K562 (cell line): ENCODE data around the gene GCH1. TPM values are rescaled to one million over a fixed set of nuclear protein-coding genes. Genes with fewer than 3 reads are reported as not detected.
"Not testable (repeated sequence)": the region's sequence is repeated elsewhere in the genome, so short reads cannot be mapped to it uniquely, and the experiment has no call there.

ENCODE experiments used
- ATAC-seq: fragments of 200-7000 bp; cut with Tn5 transposase; 3 replicates; pipeline ENCODE4 v1.9.1; 2020; ENCODE audit warnings: moderate library complexity
- BruUV-seq: library from RNA; stranded (reverse); fragments of 400-500 nt; replicated peaks from 2 replicates; lab custom pipeline; 2021; lab: Mats Ljungman, UMichigan
- CTCF ChIA-PET: fragments of 300-600 bp; formaldehyde crosslinking; extraction: SDS; loops from one replicate; lab custom pipeline; 2021; ENCODE audit warnings: low intra/inter-chr PET ratio; lab: Yijun Ruan, JAX
- POLR2A ChIA-PET: fragments of 300-600, 350-650 bp; sonication (Branson Sonifier 250); formaldehyde crosslinking; extraction: SDS; loops from one replicate; lab custom pipeline; 2021; ENCODE audit warnings: antibody characterized with exemption, inconsistent platforms; lab: Yijun Ruan, JAX
- DNase-seq, 4 experiments: peaks; one replicate each; pipeline versions ENCODE4 v3.0.0 to v3.0.0-alpha.2; 2011 to 2018; ENCODE audit warnings: low spot score in 3 of 4, mixed read lengths in 3 of 4; ENCODE audit errors: extremely low read depth in 1 of 4
- FAIRE-seq: peaks from 2 replicates; lab custom pipeline; 2011; peaks lifted over from hg19 to GRCh38; lab: Jason Lieb, UNC
- H2AFZ ChIP-seq: 2 replicates; pipeline ENCODE4 v1.6.0; 2011; ENCODE audit warnings: low read depth, low read length, control low read depth, inconsistent platforms
- H3K27ac ChIP-seq: fragments of 200-600 bp; 3 replicates; pipeline ENCODE4 v1.8.0; 2011; ENCODE audit warnings: low read depth, mild to moderate bottlenecking, control low read depth, inconsistent platforms, low read length, moderate library complexity, mixed read lengths; ENCODE audit errors: extremely low read depth
- H3K27me3 ChIP-seq, 2 experiments: fragments of 300-600 bp in 1 of 2; 2 replicates in 1 of 2; 3 replicates in 1 of 2; pipeline versions ENCODE4 v1.6.0 to v1.8.0; 2011; ENCODE audit warnings: inconsistent platforms in 2 of 2, low read length in 2 of 2, mild to moderate bottlenecking in 1 of 2, mixed read lengths in 1 of 2, moderate library complexity in 1 of 2; ENCODE audit not compliant: control insufficient read depth in 2 of 2, insufficient read depth in 2 of 2
- H3K36me3 ChIP-seq: fragments of 300-600 bp; 3 replicates; pipeline ENCODE4 v1.8.0; 2011; ENCODE audit warnings: mild to moderate bottlenecking, low read length, inconsistent platforms; ENCODE audit not compliant: control insufficient read depth, insufficient read depth
- H3K4me1 ChIP-seq, 2 experiments: fragments of 200-600 bp in 1 of 2; replicated peaks in 1 of 2; 2 replicates in 1 of 2; 3 replicates in 1 of 2; pipeline versions ENCODE4 v1.5.1 to v1.8.0; 2011; ENCODE audit warnings: inconsistent platforms in 2 of 2, low read length in 2 of 2, mild to moderate bottlenecking in 1 of 2, mixed read lengths in 1 of 2, moderate library complexity in 1 of 2; ENCODE audit not compliant: control insufficient read depth in 2 of 2, insufficient read depth in 2 of 2
- H3K4me2 ChIP-seq: 2 replicates; pipeline ENCODE4 v1.6.1; 2011; ENCODE audit warnings: low read length, control low read depth, inconsistent platforms, mixed read lengths; ENCODE audit not compliant: insufficient read depth
- H3K4me3 ChIP-seq: fragments of 200-600 bp; sonication (generic), shearing (Covaris generic); 2 replicates; pipeline ENCODE4 v1.5.1; 2016; ENCODE audit warnings: control low read depth, inconsistent platforms
- H3K79me2 ChIP-seq: fragments of 200-600 bp; 3 replicates; pipeline ENCODE4 v1.8.0; 2011; ENCODE audit warnings: low read length, inconsistent platforms; ENCODE audit not compliant: control insufficient read depth, insufficient read depth
- H3K9ac ChIP-seq, 2 experiments: 2 replicates each; pipeline versions ENCODE4 v1.6.0 to v1.6.1; 2011; ENCODE audit warnings: low read depth in 2 of 2, low read length in 2 of 2, control low read depth in 1 of 2, inconsistent platforms in 1 of 2, mild to moderate bottlenecking in 1 of 2, mixed read lengths in 1 of 2; ENCODE audit not compliant: insufficient read depth in 1 of 2
- H3K9me1 ChIP-seq: one replicate; pipeline ENCODE4 v1.6.0; 2011; ENCODE audit warnings: inconsistent platforms, mild to moderate bottlenecking, low read length, moderate library complexity; ENCODE audit not compliant: control insufficient read depth, insufficient read depth
- H3K9me3 ChIP-seq: replicated peaks from 2 replicates; pipeline ENCODE4 v1.5.1; 2011; ENCODE audit warnings: low read depth, low read length, inconsistent platforms; ENCODE audit not compliant: control insufficient read depth, insufficient read depth
- H4K20me1 ChIP-seq: replicated peaks from 2 replicates; pipeline ENCODE4 v1.6.1; 2011; ENCODE audit warnings: low read length, inconsistent platforms, mixed read lengths; ENCODE audit not compliant: control insufficient read depth, insufficient read depth
- CEBPB ChIP-seq: fragments of 450-650 bp; IDR thresholded peaks from 2 replicates; pipeline ENCODE4 v1.6.1; 2016; ENCODE audit warnings: missing genetic modification characterization, missing compliant biosample characterization
- CEBPG ChIP-seq, 3 experiments: fragments of 200-800 bp in 1 of 3; sonication (Bioruptor generic) in 1 of 3; sonication (generic) in 1 of 3; formaldehyde crosslinking in 1 of 3; IDR thresholded peaks in 2 of 3; conservative IDR thresholded peaks in 1 of 3; 2 replicates each; pipeline versions ENCODE4 v1.6.1 to v1.8.0; 2016 to 2022; ENCODE audit warnings: missing compliant biosample characterization in 2 of 3, missing genetic modification characterization in 2 of 3, mild to moderate bottlenecking in 1 of 3, missing genetic modification reagents in 1 of 3
- KLF16 ChIP-seq: IDR thresholded peaks from 2 replicates; pipeline ENCODE4 v1.6.1; 2016; ENCODE audit warnings: antibody characterized with exemption
- TFAM ChIP-seq: fragments of 250-450 bp; sonication (Bioruptor Pico); conservative IDR thresholded peaks from 2 replicates; pipeline ENCODE4 v1.5.0; 2021; ENCODE audit warnings: mild to moderate bottlenecking, moderate library complexity
- THRAP3 ChIP-seq: fragments of 450-650 bp; IDR thresholded peaks from 2 replicates; pipeline ENCODE4 v1.6.1; 2016; ENCODE audit warnings: mild to moderate bottlenecking, inconsistent platforms, borderline replicate concordance
- YY1 ChIP-seq, 3 experiments: IDR thresholded peaks; 2 replicates each; pipeline ENCODE4 v1.6.1; 2011; ENCODE audit warnings: low read length in 2 of 3, mild to moderate bottlenecking in 2 of 3, moderate library complexity in 2 of 3, borderline replicate concordance in 1 of 3, control low read depth in 1 of 3, low read depth in 1 of 3; ENCODE audit not compliant: insufficient read depth in 3 of 3, insufficient replicate concordance in 2 of 3, control insufficient read depth in 1 of 3, insufficient read length in 1 of 3; ENCODE audit errors: extremely low read depth in 1 of 3
- ZBTB8A ChIP-seq: fragments of 450-650 bp; IDR thresholded peaks from 2 replicates; pipeline ENCODE4 v1.6.1; 2018; ENCODE audit warnings: mild to moderate bottlenecking, moderate library complexity; ENCODE audit not compliant: partially characterized antibody
- ZNF384 ChIP-seq: IDR thresholded peaks from 2 replicates; pipeline ENCODE4 v1.6.1; 2012; ENCODE audit warnings: low read depth, low read length, improper control_type of control experiment
- WGBS: fragments of 100-300 bp; shearing (Covaris generic); methylation state at CpG from one replicate; pipeline ENCODE4 v1.1.6; 2016; ENCODE audit warnings: low coverage, mixed read lengths; ENCODE audit not compliant: insufficient coverage; ENCODE audit errors: missing lambda C conversion rate; 5-methylcytosine and 5-hydroxymethylcytosine counted together
- in situ Hi-C: fragments of 300-500 bp; cut with MboI; formaldehyde crosslinking; loops from 4 replicates; pipeline ENCODE4 v1.15.0; 2018; ENCODE audit warnings: inconsistent platforms, mixed read lengths
- intact Hi-C: fragments of 100-400 bp; cut with micrococcal nuclease; formaldehyde crosslinking; loops from 2 replicates; pipeline ENCODE4 v1.14.2; 2022
- polyA plus RNA-seq, 8 experiments: library from polyadenylated mRNA; depleted of rRNA in 4 of 8; stranded (reverse) in 5 of 8; unstranded in 3 of 8; fragments of >200 nt; fragmentation: Nextera tagmentation in 2 of 8; fragmentation: Illumina TruSeq in 1 of 8; extraction: Ambion mirVana in 2 of 8; extraction: Trizol in 1 of 8; gene quantifications; 2 replicates each; pipeline versions ENCODE4 v1.2.1 to v1.2.3, GENCODE V29; 2011 to 2014; ENCODE audit warnings: inconsistent platforms in 1 of 8, missing spikeins in 1 of 8
- total RNA-seq, 7 experiments: library from RNA; depleted of rRNA in 6 of 7; stranded (reverse); fragments of >200 nt in 6 of 7; fragmentation: Illumina TruSeq in 2 of 7; extraction: Trizol in 2 of 7; gene quantifications; 2 replicates each; pipeline versions ENCODE4 v1.2.1 to v1.2.3, GENCODE V29; 2011 to 2021; ENCODE audit warnings: low replicate concordance in 1 of 7
- TF ChIP-seq, protein P1 (sequence below): sonication (generic); formaldehyde crosslinking; IDR thresholded peaks from 2 replicates; pipeline ENCODE4 v1.8.0; 2022; ENCODE audit warnings: missing genetic modification reagents, mild to moderate bottlenecking, borderline replicate concordance

GCH1 gene
- total and polyA plus RNA-seq, 9 of the 15 experiments (the other 6 are each of a cell fraction or from before 2014, with no cell fraction given) = 3.9 to 13.1 (median 6.5) TPM

GRCh38 chr14:54909817-54910558, 7.4 kb upstream of the GCH1 start:
- ChIA-PET CTCF (no interaction called here), POLR2A (no interaction called here)
- ATAC-seq = no peak
- WGBS = 42% methylated on average over 5 of the region's 5 CpGs
- BruUV-seq = no TSS peak
- no peak overlapping the region for H2AFZ ChIP-seq
- H3K36me3 ChIP-seq = no peaks in the 10 kb centered on the region
- H4K20me1 ChIP-seq = no peaks in the 10 kb centered on the region
- intact Hi-C loops = no loop called here
- H3K9me3 ChIP-seq = no peaks in the 10 kb centered on the region
- no peaks in the 10 kb centered on the region for H3K4me1 ChIP-seq
- TF ChIP-seq, protein P1, sequence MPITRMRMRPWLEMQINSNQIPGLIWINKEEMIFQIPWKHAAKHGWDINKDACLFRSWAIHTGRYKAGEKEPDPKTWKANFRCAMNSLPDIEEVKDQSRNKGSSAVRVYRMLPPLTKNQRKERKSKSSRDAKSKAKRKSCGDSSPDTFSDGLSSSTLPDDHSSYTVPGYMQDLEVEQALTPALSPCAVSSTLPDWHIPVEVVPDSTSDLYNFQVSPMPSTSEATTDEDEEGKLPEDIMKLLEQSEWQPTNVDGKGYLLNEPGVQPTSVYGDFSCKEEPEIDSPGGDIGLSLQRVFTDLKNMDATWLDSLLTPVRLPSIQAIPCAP (CRISPR knock-in tag) = no peak
- TF ChIP-seq ZBTB8A = no peak
- no peak for TF ChIP-seq KLF16
- no peak for TF ChIP-seq YY1 (IDR thresholded peaks at IDR 0.05; ENCODE audit: borderline replicate concordance in 1 of 3, control insufficient read depth in 1 of 3, extremely low read depth in 1 of 3, insufficient read depth in 3 of 3, insufficient read length in 1 of 3, insufficient replicate concordance in 2 of 3, low read depth in 1 of 3, low read length in 2 of 3)
- TF ChIP-seq TFAM = no peak
- TF ChIP-seq ZNF384 = no peak
- TF ChIP-seq CEBPG (CRISPR knock-in tag; IDR thresholded peaks at IDR 0.05) = no peak
- TF ChIP-seq CEBPG (tag; conservative IDR thresholded peaks at IDR 0.05 in 1 of 2, IDR thresholded peaks at IDR 0.05 in 1 of 2) = peak; percentile 24 to 35; a peak in 1 of 4 replicates
- TF ChIP-seq THRAP3 = no peak
- peak; percentile 80 for TF ChIP-seq CEBPB (tag)
- no peak overlapping the region for H3K9ac ChIP-seq
- in situ Hi-C loops = no loop called here
- FAIRE-seq = no peak
- no peaks in the 10 kb centered on the region for H3K79me2 ChIP-seq
- H3K27ac ChIP-seq = no peak overlapping the region
- H3K9me1 ChIP-seq = no peaks in the 10 kb centered on the region
- no peak overlapping the region for H3K4me3 ChIP-seq
- no peak for DNase-seq
- no peak overlapping the region for H3K4me2 ChIP-seq
- no peaks in the 10 kb centered on the region for H3K27me3 ChIP-seq

- 0% methylated on average over 1 of the region's 4 CpGs for WGBS
- CTCF ChIA-PET, in situ Hi-C loops, H3K4me3 ChIP-seq, H3K9me1 ChIP-seq, H2AFZ ChIP-seq, ATAC-seq, H3K36me3 ChIP-seq, BruUV-seq, H3K27me3 ChIP-seq, H3K79me2 ChIP-seq, H3K27ac ChIP-seq, FAIRE-seq, H3K9me3 ChIP-seq, H4K20me1 ChIP-seq, H3K4me2 ChIP-seq, intact Hi-C loops, H3K9ac ChIP-seq, H3K4me1 ChIP-seq, DNase-seq: not testable (repeated sequence)
- POLR2A ChIA-PET = interaction anchor here (0.6 kb wide), 1 partner anchor 195 kb away, joined by 3 read pairs; no protein-coding TSS in a partner anchor
Measured at GRCh38 chr14:54908973-54909372, 6.3 kb upstream of the GCH1 start.
